HepG2 (cell line): ENCODE measurements around the gene TASP1. TPM values are rescaled to one million over a fixed set of nuclear protein-coding genes. Genes with fewer than 3 reads are reported as not detected.

Experiments used
- ATAC-seq: fragments of 200-7000 bp; cut with Tn5 transposase; 3 replicates; pipeline ENCODE4 v1.9.1; 2020; ENCODE audit warnings: mild to moderate bottlenecking, moderate library complexity
- BruUV-seq: library from RNA; stranded (reverse); fragments of 400-500 nt; replicated peaks from 2 replicates; lab custom pipeline; 2021; lab: Mats Ljungman, UMichigan
- CTCF ChIA-PET: fragments of 300-600 bp; formaldehyde crosslinking; extraction: SDS; loops from one replicate; lab custom pipeline; 2021; ENCODE audit warnings: low total read pairs, inconsistent platforms, low intra/inter-chr PET ratio; lab: Yijun Ruan, JAX
- POLR2A ChIA-PET: fragments of 350-600 bp; sonication (Branson Sonifier 250); formaldehyde crosslinking; loops from one replicate; lab custom pipeline; 2020; ENCODE audit warnings: antibody characterized with exemption, inconsistent platforms; lab: Yijun Ruan, JAX
- DNase-seq: peaks from one replicate; pipeline ENCODE4 v3.0.0-alpha.2; 2015; ENCODE audit warnings: low spot score
- FAIRE-seq: peaks from 3 replicates; lab custom pipeline; 2011; peaks lifted over from hg19 to GRCh38; lab: Jason Lieb, UNC
- H2AFZ ChIP-seq: one replicate; pipeline ENCODE4 v1.6.1; 2011; ENCODE audit warnings: low read length, inconsistent platforms
- H3K27ac ChIP-seq: fragments of 300-600 bp; 3 replicates; pipeline ENCODE4 v1.8.0; 2011; ENCODE audit warnings: mixed run types, mild to moderate bottlenecking, mixed read lengths, low read length, inconsistent platforms; ENCODE audit not compliant: insufficient read depth; ENCODE audit errors: extremely low read length
- H3K27me3 ChIP-seq, 2 experiments: fragments of 200-600 bp in 1 of 2; 2 replicates in 1 of 2; 3 replicates in 1 of 2; pipeline versions ENCODE4 v1.6.0 to v1.8.0; 2011; ENCODE audit warnings: low read length in 2 of 2, mild to moderate bottlenecking in 2 of 2, moderate library complexity in 2 of 2, inconsistent platforms in 1 of 2; ENCODE audit not compliant: insufficient read depth in 2 of 2, control insufficient read depth in 1 of 2
- H3K36me3 ChIP-seq, 2 experiments: fragments of 200-600 bp in 1 of 2; replicated peaks in 1 of 2; 2 replicates in 1 of 2; 3 replicates in 1 of 2; pipeline versions ENCODE4 v1.5.1 to v1.8.0; 2011; ENCODE audit warnings: low read length in 2 of 2, inconsistent platforms in 1 of 2; ENCODE audit not compliant: insufficient read depth in 2 of 2, control insufficient read depth in 1 of 2
- H3K4me1 ChIP-seq: 2 replicates; pipeline ENCODE4 v1.5.1; 2012; ENCODE audit warnings: low read length, inconsistent platforms; ENCODE audit not compliant: insufficient read depth
- H3K4me2 ChIP-seq: 2 replicates; pipeline ENCODE4 v1.6.0; 2011; ENCODE audit warnings: low read depth, low read length, inconsistent platforms
- H3K4me3 ChIP-seq, 3 experiments: fragments of 200-600 bp in 1 of 3; sonication (generic), shearing (Covaris generic) in 1 of 3; replicated peaks in 1 of 3; 2 replicates each; pipeline ENCODE4 v1.5.1; 2011 to 2016; ENCODE audit warnings: low read length in 3 of 3, inconsistent platforms in 2 of 3, low read depth in 2 of 3, mild to moderate bottlenecking in 2 of 3, control low read depth in 1 of 3, mixed read lengths in 1 of 3; ENCODE audit not compliant: insufficient read depth in 1 of 3
- H3K79me2 ChIP-seq: one replicate; pipeline ENCODE4 v1.6.1; 2011; ENCODE audit warnings: low read length, inconsistent platforms; ENCODE audit not compliant: insufficient read depth
- H3K9ac ChIP-seq: 2 replicates; pipeline ENCODE4 v1.6.0; 2011; ENCODE audit warnings: mild to moderate bottlenecking, low read depth, low read length, inconsistent platforms; ENCODE audit not compliant: insufficient read depth
- H3K9me3 ChIP-seq: 2 replicates; pipeline ENCODE4 v1.5.1; 2012; ENCODE audit warnings: mild to moderate bottlenecking, low read length
- H4K20me1 ChIP-seq: 2 replicates; pipeline ENCODE4 v1.6.0; 2011; ENCODE audit warnings: inconsistent platforms, mild to moderate bottlenecking, low read length, moderate library complexity; ENCODE audit not compliant: insufficient read depth
- ATF4 ChIP-seq, 2 experiments: fragments of 450-650 bp in 1 of 2; sonication (generic) in 1 of 2; formaldehyde crosslinking; IDR thresholded peaks; 2 replicates each; pipeline versions ENCODE4 v1.5.0 to v1.8.0; 2020 to 2022; ENCODE audit warnings: mild to moderate bottlenecking in 1 of 2, missing genetic modification reagents in 1 of 2
- BRD4 ChIP-seq: sonication (generic); formaldehyde crosslinking; IDR thresholded peaks from 2 replicates; pipeline ENCODE4 v1.4.0; 2020; ENCODE audit warnings: missing genetic modification reagents
- DNMT3B ChIP-seq: conservative IDR thresholded peaks from 2 replicates; pipeline ENCODE4 v1.6.1; 2016; ENCODE audit warnings: missing biosample characterization, control low read depth
- HDAC2 ChIP-seq: sonication (generic); formaldehyde crosslinking; IDR thresholded peaks from 2 replicates; pipeline ENCODE4 v1.4.0; 2020; ENCODE audit warnings: missing genetic modification reagents
- HDAC6 ChIP-seq: fragments of 200-600 bp; sonication (generic); IDR thresholded peaks from 2 replicates; pipeline ENCODE4 v1.7.0; 2017; ENCODE audit warnings: mild to moderate bottlenecking, antibody characterized with exemption, low read length, low read depth
- HOXD1 ChIP-seq: sonication (generic); formaldehyde crosslinking; IDR thresholded peaks from 2 replicates; pipeline ENCODE4 v1.5.0; 2020; ENCODE audit warnings: missing genetic modification reagents
- POGZ ChIP-seq: sonication (generic); formaldehyde crosslinking; IDR thresholded peaks from 2 replicates; pipeline ENCODE4 v1.4.0; 2020; ENCODE audit warnings: mild to moderate bottlenecking, missing genetic modification reagents
- SNAPC4 ChIP-seq: sonication (generic); formaldehyde crosslinking; IDR thresholded peaks from 2 replicates; pipeline ENCODE4 v1.4.0; 2020; ENCODE audit warnings: mild to moderate bottlenecking, missing genetic modification reagents
- SRSF1 ChIP-seq: fragments of 200-400 bp; formaldehyde crosslinking; optimal IDR thresholded peaks from 2 replicates; pipeline ENCODE3; 2017; ENCODE audit warnings: mild to moderate bottlenecking, low read depth, low read length, moderate library complexity
- ZNF235 ChIP-seq: sonication (generic); formaldehyde crosslinking; IDR thresholded peaks from 2 replicates; pipeline ENCODE4 v1.8.1; 2023; ENCODE audit warnings: mild to moderate bottlenecking, missing genetic modification reagents, borderline replicate concordance
- ZNF282 ChIP-seq: fragments of 450-650 bp; IDR thresholded peaks from 2 replicates; pipeline ENCODE4 v1.6.1; 2018; ENCODE audit not compliant: partially characterized antibody
- ZNF547 ChIP-seq: sonication (generic); formaldehyde crosslinking; IDR thresholded peaks from 2 replicates; pipeline ENCODE4 v1.5.1; 2020; ENCODE audit warnings: mild to moderate bottlenecking, missing genetic modification reagents
- ZNF672 ChIP-seq: sonication (generic); formaldehyde crosslinking; IDR thresholded peaks from 2 replicates; pipeline ENCODE4 v1.8.1; 2022; ENCODE audit warnings: missing genetic modification reagents
- ZNF841 ChIP-seq: sonication (generic); formaldehyde crosslinking; IDR thresholded peaks from 2 replicates; pipeline ENCODE4 v1.8.1; 2023; ENCODE audit warnings: missing genetic modification reagents, borderline replicate concordance
- ZNF879 ChIP-seq: sonication (generic); formaldehyde crosslinking; IDR thresholded peaks from 2 replicates; pipeline ENCODE4 v1.8.1; 2023; ENCODE audit warnings: missing genetic modification reagents
- WGBS: methylation state at CpG from one replicate; pipeline ENCODE4 v1.1.6; 2017; ENCODE audit warnings: low lambda C conversion rate; 5-methylcytosine and 5-hydroxymethylcytosine counted together
- in situ Hi-C: cut with HindIII; loops from 2 replicates; pipeline ENCODE4 v1.10.0; 2017; ENCODE audit warnings: low pct_unique_long_range_greater_than_20kb; ENCODE audit not compliant: extremely low pct_ligation_motif_present
- intact Hi-C: fragments of 100-400 bp; cut with micrococcal nuclease; formaldehyde crosslinking; loops from one replicate; pipeline ENCODE4 v1.10.0; 2022; ENCODE audit not compliant: unreplicated experiment
- polyA plus RNA-seq, 8 experiments: library from polyadenylated mRNA; depleted of rRNA in 3 of 8; stranded (reverse) in 7 of 8; unstranded in 1 of 8; fragments of >200 nt; fragmentation: Illumina TruSeq in 4 of 8; extraction: Trizol in 4 of 8; gene quantifications; 2 replicates each; pipeline versions ENCODE4 v1.2.1 to v1.2.3, GENCODE V29; 2011 to 2016; ENCODE audit warnings: low read depth in 4 of 8, missing spikeins in 1 of 8, mixed read lengths in 1 of 8; ENCODE audit not compliant: insufficient read depth in 1 of 8
- total RNA-seq, 5 experiments: library from RNA; depleted of rRNA; stranded (reverse); fragments of >200 nt; fragmentation: Illumina TruSeq; extraction: Trizol; gene quantifications; 2 replicates each; pipeline ENCODE4 v1.2.3, GENCODE V29; 2016; ENCODE audit warnings: low read depth in 1 of 5
- TF ChIP-seq, protein P1 (sequence below): sonication (generic); formaldehyde crosslinking; IDR thresholded peaks from 2 replicates; pipeline ENCODE4 v1.4.0; 2020; ENCODE audit warnings: missing genetic modification reagents

Gene TASP1
- total and polyA plus RNA-seq, 2 of the 13 experiments (the other 11 are each of a cell fraction or from before 2014, with no cell fraction given), result 10.0 to 25.2 TPM

DNA sequence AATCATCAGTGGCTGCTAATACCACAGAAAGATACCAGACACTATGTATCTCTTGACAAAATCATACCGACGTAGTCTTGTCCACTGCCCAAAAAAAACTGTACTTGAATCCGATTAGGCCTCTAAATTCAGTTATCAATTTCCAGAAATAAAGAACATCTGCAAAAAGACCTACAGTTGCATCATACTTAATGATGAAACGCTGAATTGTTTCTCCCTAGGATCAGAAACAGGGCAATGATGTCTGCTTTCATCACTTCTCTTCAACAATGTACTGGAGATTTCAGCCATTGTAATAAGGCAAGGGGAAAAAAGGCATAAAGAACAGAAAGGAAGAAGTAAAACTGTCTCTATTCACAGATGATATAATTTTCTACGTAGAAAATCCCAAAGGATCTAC, 152.0 kb downstream of the TASP1 start (continued):
- TF ChIP-seq HDAC2 (CRISPR knock-in tag) (no peak), ZNF879 (CRISPR knock-in tag) (no peak), HOXD1 (CRISPR knock-in tag) (no peak), ATF4 (CRISPR knock-in tag; IDR thresholded peaks at IDR 0.05) (0 out of 4 replicates have a peak, but pooled peaks of 1 of the 2 experiments have one; percentile 29)
- TF ChIP-seq, protein P1, sequence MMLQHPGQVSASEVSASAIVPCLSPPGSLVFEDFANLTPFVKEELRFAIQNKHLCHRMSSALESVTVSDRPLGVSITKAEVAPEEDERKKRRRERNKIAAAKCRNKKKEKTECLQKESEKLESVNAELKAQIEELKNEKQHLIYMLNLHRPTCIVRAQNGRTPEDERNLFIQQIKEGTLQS (CRISPR knock-in tag), result no peak

- TF ChIP-seq SRSF1, result no peak
- no peak for TF ChIP-seq BRD4
- TF ChIP-seq DNMT3B (CRISPR knock-in tag), result no peak
- no peak for TF ChIP-seq ZNF672 (CRISPR knock-in tag)
- no peak for TF ChIP-seq ZNF841
- no peak for TF ChIP-seq POGZ (CRISPR knock-in tag)
- no peak for TF ChIP-seq ZNF547 (CRISPR knock-in tag)
- TF ChIP-seq ZNF282, result no peak
- TF ChIP-seq HDAC6, result no peak
- TF ChIP-seq ZNF235 (CRISPR knock-in tag), result no peak
- TF ChIP-seq SNAPC4 (CRISPR knock-in tag), result no peak
- FAIRE-seq (no peak), DNase-seq (no peak), ATAC-seq (no peak)
- no TSS peak for BruUV-seq
- in situ Hi-C loops (no loop called here), intact Hi-C loops (no loop called here)
- Histone ChIP-seq H2AFZ (no peak overlapping the region), H3K9ac (no peak overlapping the region), H3K9me3 (no peaks in the 10 kb centered on the region), H3K36me3 (peaks cover 1 to 22% of the 10 kb centered on the region in 2 experiments; a peak in 4 of 5 replicates), H4K20me1 (no peaks in the 10 kb centered on the region), H3K4me1 (no peaks in the 10 kb centered on the region), H3K27me3 (no peaks in the 10 kb centered on the region), H3K4me2 (no peak overlapping the region), H3K27ac (no peak overlapping the region), H3K4me3 (no peak overlapping the region), H3K79me2 (no peaks in the 10 kb centered on the region)
- WGBS, result 90% methylated on average over 3 of the region's 3 CpGs
- CTCF ChIA-PET, result no interaction called here
- POLR2A ChIA-PET, result no interaction called here
These were observed 153.2 kb downstream of the TASP1 start for GRCh38 chr20:13485576-13485975.
